ENCODE data around the gene CD300LG. TPM values are rescaled to one million over a fixed set of nuclear protein-coding genes. Genes with fewer than 3 reads are reported as not detected.

CD300LG gene
- total RNA-seq, 2 experiments from 2014 or later = not detected

DNA sequence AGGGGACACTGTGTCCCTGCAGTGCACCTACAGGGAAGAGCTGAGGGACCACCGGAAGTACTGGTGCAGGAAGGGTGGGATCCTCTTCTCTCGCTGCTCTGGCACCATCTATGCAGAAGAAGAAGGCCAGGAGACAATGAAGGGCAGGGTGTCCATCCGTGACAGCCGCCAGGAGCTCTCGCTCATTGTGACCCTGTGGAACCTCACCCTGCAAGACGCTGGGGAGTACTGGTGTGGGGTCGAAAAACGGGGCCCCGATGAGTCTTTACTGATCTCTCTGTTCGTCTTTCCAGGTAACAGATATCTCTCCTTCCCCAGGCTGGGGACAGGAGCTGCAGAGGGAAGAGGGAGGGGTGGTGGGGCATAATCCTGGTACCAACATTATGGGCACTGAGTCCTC lies 1.6 kb downstream of the CD300LG start:
- intact Hi-C loops (cut with micrococcal nuclease; ENCODE audit: unreplicated experiment) = no loop called here
- DNase-seq (ENCODE audit: low spot score) = no peak
- no TSS peak for BruUV-seq (replicated peaks)
- Histone ChIP-seq H3K4me2 (ENCODE audit: low read length) (no peak overlapping the region), H3K9me2 (ENCODE audit: insufficient read depth, low read length) (no peaks in the 10 kb centered on the region), H3K27ac (ENCODE audit: low read depth, low read length, poor library complexity, severe bottlenecking) (no peak overlapping the region), H2AFZ (ENCODE audit: low read length) (no peak overlapping the region), H3K9me3 (ENCODE audit: low read length) (no peaks in the 10 kb centered on the region), H3K4me3 (ENCODE audit: low read depth, low read length, poor library complexity, severe bottlenecking) (no peak overlapping the region), H3K36me3 (ENCODE audit: insufficient read depth, low read length) (no peaks in the 10 kb centered on the region), H3K79me2 (ENCODE audit: insufficient read depth, low read depth, low read length) (no peaks in the 10 kb centered on the region), H3K4me1 (ENCODE audit: insufficient read depth, low read length, poor library complexity, severe bottlenecking) (no peaks in the 10 kb centered on the region), H4K20me1 (ENCODE audit: insufficient read depth, low read length) (no peaks in the 10 kb centered on the region)
- TF ChIP-seq, protein P1, sequence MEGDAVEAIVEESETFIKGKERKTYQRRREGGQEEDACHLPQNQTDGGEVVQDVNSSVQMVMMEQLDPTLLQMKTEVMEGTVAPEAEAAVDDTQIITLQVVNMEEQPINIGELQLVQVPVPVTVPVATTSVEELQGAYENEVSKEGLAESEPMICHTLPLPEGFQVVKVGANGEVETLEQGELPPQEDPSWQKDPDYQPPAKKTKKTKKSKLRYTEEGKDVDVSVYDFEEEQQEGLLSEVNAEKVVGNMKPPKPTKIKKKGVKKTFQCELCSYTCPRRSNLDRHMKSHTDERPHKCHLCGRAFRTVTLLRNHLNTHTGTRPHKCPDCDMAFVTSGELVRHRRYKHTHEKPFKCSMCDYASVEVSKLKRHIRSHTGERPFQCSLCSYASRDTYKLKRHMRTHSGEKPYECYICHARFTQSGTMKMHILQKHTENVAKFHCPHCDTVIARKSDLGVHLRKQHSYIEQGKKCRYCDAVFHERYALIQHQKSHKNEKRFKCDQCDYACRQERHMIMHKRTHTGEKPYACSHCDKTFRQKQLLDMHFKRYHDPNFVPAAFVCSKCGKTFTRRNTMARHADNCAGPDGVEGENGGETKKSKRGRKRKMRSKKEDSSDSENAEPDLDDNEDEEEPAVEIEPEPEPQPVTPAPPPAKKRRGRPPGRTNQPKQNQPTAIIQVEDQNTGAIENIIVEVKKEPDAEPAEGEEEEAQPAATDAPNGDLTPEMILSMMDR (conservative IDR thresholded peaks at IDR 0.05; ENCODE audit: low read length) = no peak
- no peak for TF ChIP-seq EZH2phosphoT487 (IDR thresholded peaks at IDR 0.05; ENCODE audit: borderline replicate concordance, low read depth, low read length)
- ChIA-PET POLR2A (no interaction called here), CTCF (ENCODE audit: unreplicated experiment) (no interaction called here)

DNA sequence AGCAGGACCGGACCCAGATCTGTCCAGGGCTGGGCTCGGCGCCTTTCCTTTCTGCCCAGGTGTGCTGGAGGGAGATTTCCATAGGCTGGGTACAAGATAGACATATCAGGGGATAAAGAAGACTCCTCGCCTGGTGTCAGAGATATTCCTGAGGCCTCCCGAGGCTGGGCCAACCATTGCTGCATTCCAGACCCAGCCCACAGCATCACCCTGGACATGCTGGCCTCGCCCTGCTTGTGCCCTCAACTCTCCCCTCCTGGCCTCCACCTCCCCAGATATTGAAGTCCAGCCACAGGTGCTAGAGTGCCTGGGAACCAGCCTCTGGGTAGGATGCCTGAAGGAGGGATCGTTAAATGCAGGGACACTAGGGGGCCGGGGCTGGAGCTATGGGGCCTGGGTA lies 2.1 kb downstream of the CD300LG start:
- DNase-seq (ENCODE audit: low spot score) = no peak
- no peaks in the 10 kb centered on the region for H3K9me2 ChIP-seq (ENCODE audit: insufficient read depth, low read length)
- H3K36me3 ChIP-seq (ENCODE audit: insufficient read depth, low read length) = no peaks in the 10 kb centered on the region
- ChIA-PET POLR2A (no interaction called here), CTCF (ENCODE audit: unreplicated experiment) (no interaction called here)
- BruUV-seq (replicated peaks) = no TSS peak
- TF ChIP-seq, protein P1 (conservative IDR thresholded peaks at IDR 0.05; ENCODE audit: low read length) = no peak
- no peak for TF ChIP-seq EZH2phosphoT487 (IDR thresholded peaks at IDR 0.05; ENCODE audit: borderline replicate concordance, low read depth, low read length)
- no peaks in the 10 kb centered on the region for H3K9me3 ChIP-seq (ENCODE audit: low read length)
- no peaks in the 10 kb centered on the region for H3K4me1 ChIP-seq (ENCODE audit: insufficient read depth, low read length, poor library complexity, severe bottlenecking)
- no peaks in the 10 kb centered on the region for H3K79me2 ChIP-seq (ENCODE audit: insufficient read depth, low read depth, low read length)
- H3K4me3 ChIP-seq (ENCODE audit: low read depth, low read length, poor library complexity, severe bottlenecking) = no peak overlapping the region
- no peak overlapping the region for H3K27ac ChIP-seq (ENCODE audit: low read depth, low read length, poor library complexity, severe bottlenecking)
- H4K20me1 ChIP-seq (ENCODE audit: insufficient read depth, low read length) = no peaks in the 10 kb centered on the region
- intact Hi-C loops (cut with micrococcal nuclease; ENCODE audit: unreplicated experiment) = no loop called here
- H3K4me2 ChIP-seq (ENCODE audit: low read length) = no peak overlapping the region
- no peak overlapping the region for H2AFZ ChIP-seq (ENCODE audit: low read length)

DNA sequence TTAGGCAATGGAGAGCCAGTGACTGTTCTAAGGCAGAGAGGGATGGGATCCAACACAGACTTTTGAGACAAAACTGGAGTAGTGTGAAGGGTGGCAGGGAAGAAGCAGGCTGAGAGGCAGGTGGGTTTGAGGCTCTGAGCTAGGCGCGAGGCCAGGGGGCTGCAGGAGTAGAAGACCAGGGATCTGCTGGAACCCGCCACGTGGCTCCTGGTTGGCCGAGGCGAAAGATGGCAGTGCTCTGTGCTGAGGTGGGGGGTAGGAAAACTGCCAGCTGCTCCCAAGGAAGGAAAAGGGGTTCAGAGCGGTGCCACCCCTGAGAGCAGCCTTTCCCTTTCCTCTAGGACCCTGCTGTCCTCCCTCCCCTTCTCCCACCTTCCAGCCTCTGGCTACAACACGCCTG lies 5.6 kb downstream of the CD300LG start:
- H4K20me1 ChIP-seq (ENCODE audit: insufficient read depth, low read length) = no peaks in the 10 kb centered on the region
- H3K36me3 ChIP-seq (ENCODE audit: insufficient read depth, low read length) = no peaks in the 10 kb centered on the region
- H2AFZ ChIP-seq (ENCODE audit: low read length) = no peak overlapping the region
- no peak overlapping the region for H3K27ac ChIP-seq (ENCODE audit: low read depth, low read length, poor library complexity, severe bottlenecking)
- DNase-seq (ENCODE audit: low spot score) = no peak
- H3K4me2 ChIP-seq (ENCODE audit: low read length) = no peak overlapping the region
- H3K79me2 ChIP-seq (ENCODE audit: insufficient read depth, low read depth, low read length) = no peaks in the 10 kb centered on the region
- intact Hi-C loops (cut with micrococcal nuclease; ENCODE audit: unreplicated experiment) = no loop called here
- H3K4me3 ChIP-seq (ENCODE audit: low read depth, low read length, poor library complexity, severe bottlenecking) = no peak overlapping the region
- no peaks in the 10 kb centered on the region for H3K4me1 ChIP-seq (ENCODE audit: insufficient read depth, low read length, poor library complexity, severe bottlenecking)
- H3K9me2 ChIP-seq (ENCODE audit: insufficient read depth, low read length) = no peaks in the 10 kb centered on the region
- TF ChIP-seq, protein P1 (conservative IDR thresholded peaks at IDR 0.05; ENCODE audit: low read length) = no peak
- no peak for TF ChIP-seq EZH2phosphoT487 (IDR thresholded peaks at IDR 0.05; ENCODE audit: borderline replicate concordance, low read depth, low read length)
- ChIA-PET CTCF (ENCODE audit: unreplicated experiment) (no interaction called here), POLR2A (no interaction called here)
- H3K9me3 ChIP-seq (ENCODE audit: low read length) = no peaks in the 10 kb centered on the region
- BruUV-seq (replicated peaks) = no TSS peak

Measured in OCI-LY7 (cell line).